Left lung (tissue), 10 donors: ENCODE data around the gene CD101. TPM values are rescaled to one million over a fixed set of nuclear protein-coding genes. Genes with fewer than 3 reads are reported as not detected.

ENCODE experiments used
- ATAC-seq: fragments of 200-7000 bp; cut with Tn5 transposase; one replicate; pipeline ENCODE4 v1.9.1; 2020; ENCODE audit warnings: moderate library complexity
- DNase-seq, 4 donors: peaks; one replicate each; pipeline ENCODE4 v3.0.0-alpha.2; 2013 to 2020
- H3K27ac ChIP-seq, 2 donors: fragments of 200-600 bp; sonication (generic) in 1 of 2; one replicate each; pipeline versions ENCODE4 v1.5.0 to v1.8.0; 2020 to 2021
- H3K27me3 ChIP-seq, 2 donors: fragments of 200-600 bp; sonication (generic) in 1 of 2; one replicate each; pipeline versions ENCODE4 v1.5.0 to v1.8.0; 2020 to 2021
- H3K36me3 ChIP-seq, 2 donors: fragments of 200-600 bp; sonication (generic) in 1 of 2; one replicate each; pipeline versions ENCODE4 v1.5.0 to v1.8.0; 2020 to 2021
- H3K4me1 ChIP-seq, 2 donors: fragments of 200-600 bp; one replicate each; pipeline ENCODE4 v1.8.0; 2021
- H3K4me3 ChIP-seq, 2 donors: fragments of 200-600 bp; sonication (generic) in 1 of 2; one replicate each; pipeline versions ENCODE4 v1.5.0 to v1.8.0; 2020 to 2021; ENCODE audit warnings: mild to moderate bottlenecking in 1 of 2
- H3K9me3 ChIP-seq, 2 donors: fragments of 200-600 bp; sonication (generic) in 1 of 2; one replicate each; pipeline versions ENCODE4 v1.5.0 to v1.8.0; 2020 to 2021
- intact Hi-C, 2 donors: fragments of 100-400 bp; cut with DNase I; formaldehyde crosslinking; loops; one replicate each; pipeline versions ENCODE4 v1.11.2 to v1.14.2; 2022
- polyA plus RNA-seq, 6 donors: library from polyadenylated mRNA; unstranded; fragments of 120-200 nt; gene quantifications; one replicate each; pipeline ENCODE4 v1.2.1, GENCODE V29; 2013; ENCODE audit not compliant: insufficient read length in 6 of 6
- total RNA-seq, 2 donors: library from RNA; stranded (reverse); fragmentation: NEBNext Ultra II Directional; extraction: Animal tissue kit (Norgen Biotek cat#: 25700); gene quantifications; one replicate each; pipeline ENCODE4 v1.2.1, GENCODE V29; 2021
- TF ChIP-seq, protein P1 (sequence below), 2 donors: fragments of 200-600 bp; sonication (generic) in 1 of 2; IDR thresholded peaks; one replicate each; pipeline versions ENCODE4 v1.5.0 to v1.8.0; 2021; ENCODE audit warnings: antibody characterized with exemption in 2 of 2
- donor health status: DM: no; HTN: yes; CAD: no.
- donor health status: DM: no; HTN: no; CAD: no.

Gene CD101
- total and polyA plus RNA-seq, 8 donors: 1.7 to 8.3 (median 2.5) TPM

DNA sequence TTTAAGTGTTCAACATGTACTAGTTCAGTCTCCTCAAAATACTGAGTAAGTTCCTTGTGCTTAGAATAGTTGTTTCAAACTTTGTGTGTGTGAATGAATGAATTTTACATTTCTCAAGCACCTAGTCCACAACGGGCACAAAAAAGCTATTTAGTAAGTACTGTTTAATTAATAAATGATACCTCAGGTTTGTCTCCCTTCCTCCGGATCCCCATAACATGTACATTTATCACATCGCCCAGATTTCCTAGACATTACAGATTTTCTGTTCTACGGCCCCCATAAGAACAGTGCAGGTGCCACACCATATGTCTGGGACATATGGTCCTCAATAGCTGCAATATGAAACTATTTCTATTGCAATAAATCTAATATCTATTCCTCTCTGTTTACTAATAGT is 57.2 kb downstream of the CD101 start:
- Histone ChIP-seq H3K27ac (no peak overlapping the region), H3K4me1 (peaks cover 0 to 14% of the 10 kb centered on the region in 2 donors), H3K36me3 (peaks cover 0 to 3% of the 10 kb centered on the region in 2 donors), H3K4me3 (peak overlapping the region in 1 of 2 donors; percentile 63), H3K27me3 (no peaks in the 10 kb centered on the region), H3K9me3 (no peaks in the 10 kb centered on the region)
- ATAC-seq (no peak), DNase-seq (no peak)
- TF ChIP-seq, protein P1, sequence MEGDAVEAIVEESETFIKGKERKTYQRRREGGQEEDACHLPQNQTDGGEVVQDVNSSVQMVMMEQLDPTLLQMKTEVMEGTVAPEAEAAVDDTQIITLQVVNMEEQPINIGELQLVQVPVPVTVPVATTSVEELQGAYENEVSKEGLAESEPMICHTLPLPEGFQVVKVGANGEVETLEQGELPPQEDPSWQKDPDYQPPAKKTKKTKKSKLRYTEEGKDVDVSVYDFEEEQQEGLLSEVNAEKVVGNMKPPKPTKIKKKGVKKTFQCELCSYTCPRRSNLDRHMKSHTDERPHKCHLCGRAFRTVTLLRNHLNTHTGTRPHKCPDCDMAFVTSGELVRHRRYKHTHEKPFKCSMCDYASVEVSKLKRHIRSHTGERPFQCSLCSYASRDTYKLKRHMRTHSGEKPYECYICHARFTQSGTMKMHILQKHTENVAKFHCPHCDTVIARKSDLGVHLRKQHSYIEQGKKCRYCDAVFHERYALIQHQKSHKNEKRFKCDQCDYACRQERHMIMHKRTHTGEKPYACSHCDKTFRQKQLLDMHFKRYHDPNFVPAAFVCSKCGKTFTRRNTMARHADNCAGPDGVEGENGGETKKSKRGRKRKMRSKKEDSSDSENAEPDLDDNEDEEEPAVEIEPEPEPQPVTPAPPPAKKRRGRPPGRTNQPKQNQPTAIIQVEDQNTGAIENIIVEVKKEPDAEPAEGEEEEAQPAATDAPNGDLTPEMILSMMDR (IDR thresholded peaks at IDR 0.05): no peak
- intact Hi-C loops: loop anchor here in 1 of 2 donors (5.0 kb wide), 1 partner anchor 322 kb away; no protein-coding TSS in a partner anchor

DNA sequence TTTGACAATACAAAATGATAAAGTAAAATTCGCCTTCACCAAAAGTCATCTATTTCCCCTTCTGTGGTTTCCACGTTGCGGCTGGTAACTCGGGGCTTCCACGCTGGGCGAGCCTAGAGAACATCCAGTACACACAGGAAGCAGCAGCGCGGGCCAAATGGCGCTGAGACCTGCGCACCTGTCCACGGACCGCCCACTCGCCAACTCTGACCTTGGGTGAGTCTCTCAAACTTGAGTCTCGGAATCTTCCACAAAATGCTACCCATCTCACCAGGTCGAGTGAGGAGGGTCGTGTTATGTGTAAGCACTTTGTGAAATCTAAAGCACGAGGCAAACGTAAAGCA is 57.7 kb downstream of the CD101 start:
- H3K27me3 ChIP-seq: no peaks in the 10 kb centered on the region
- H3K27ac ChIP-seq: peak overlapping the region in 1 of 2 donors; percentile 73
- peaks cover 0 to 3% of the 10 kb centered on the region in 2 donors for H3K36me3 ChIP-seq
- H3K9me3 ChIP-seq: no peaks in the 10 kb centered on the region
- DNase-seq (peak in 3 of 4 donors; percentile 41 to 87 (median 73)), ATAC-seq (peak; percentile 68)
- peak overlapping the region; percentile 63 to 77 for H3K4me3 ChIP-seq
- TF ChIP-seq, protein P1 (IDR thresholded peaks at IDR 0.05): no peak
- peaks cover 0 to 14% of the 10 kb centered on the region in 2 donors for H3K4me1 ChIP-seq
- intact Hi-C loops: loop anchor here in 1 of 2 donors (5.0 kb wide), 1 partner anchor 322 kb away; no protein-coding TSS in a partner anchor

DNA sequence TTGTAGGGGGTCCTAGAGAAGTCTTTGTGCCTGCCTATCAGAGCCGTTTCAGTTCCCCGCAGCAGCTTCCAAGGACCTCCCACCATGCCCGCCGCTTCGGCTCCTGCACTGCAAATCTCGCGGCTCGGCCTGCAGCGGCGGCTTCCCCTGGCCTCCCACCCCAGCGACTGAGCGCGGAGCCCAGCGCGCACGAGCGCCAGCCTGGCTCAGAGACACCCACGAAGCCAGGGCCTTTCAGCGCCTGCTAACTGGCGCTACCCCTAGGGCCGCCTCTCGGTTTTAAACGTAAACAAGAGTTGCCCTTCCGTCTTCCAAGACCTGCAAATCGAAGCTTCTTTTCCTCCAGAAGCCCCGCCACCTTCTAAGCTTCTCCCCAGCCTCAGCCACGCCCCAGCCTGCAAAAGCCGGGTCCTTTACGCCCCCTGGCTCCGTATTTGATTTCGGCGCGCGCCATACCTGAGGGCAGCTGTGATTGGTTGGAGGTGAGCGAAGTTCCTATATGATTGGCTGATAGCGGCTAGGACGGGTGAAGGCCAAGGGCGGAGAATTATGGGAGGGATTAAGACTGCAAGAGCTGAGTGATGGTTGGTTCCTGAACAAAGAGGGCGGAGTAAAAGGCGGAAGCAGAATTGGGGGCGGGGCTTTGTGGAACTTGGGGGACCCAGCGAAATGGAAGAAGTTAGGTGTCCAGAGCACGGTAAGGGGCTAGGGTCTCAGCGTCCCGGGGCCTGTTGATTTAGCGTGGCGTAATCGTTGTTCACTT is 58.3 kb downstream of the CD101 start, which contains the start of gene TTF2:
Gene TTF2, plus strand, starts transcription at position 649 of the 763 bp plus-strand sequence. Its CDS starts 21 bp downstream, at position 670.
- DNase-seq (peak; percentile 91 to 98 (median 94)), ATAC-seq (peak; percentile 98)
- no peaks in the 10 kb centered on the region for H3K27me3 ChIP-seq
- peaks cover 0 to 14% of the 10 kb centered on the region in 2 donors for H3K4me1 ChIP-seq
- H3K27ac ChIP-seq: peak within 1 kb of the TSS; percentile 41 to 73
- intact Hi-C loops: loop anchor here in 1 of 2 donors (5.0 kb wide), 1 partner anchor 323 kb away; no protein-coding TSS in a partner anchor
- peak within 1 kb of the TSS; percentile 63 to 77 for H3K4me3 ChIP-seq
- no peaks in the 10 kb centered on the region for H3K9me3 ChIP-seq
- H3K36me3 ChIP-seq: peaks cover 0 to 3% of the 10 kb centered on the region in 2 donors
- TF ChIP-seq, protein P1 (IDR thresholded peaks at IDR 0.05): no peak

DNA sequence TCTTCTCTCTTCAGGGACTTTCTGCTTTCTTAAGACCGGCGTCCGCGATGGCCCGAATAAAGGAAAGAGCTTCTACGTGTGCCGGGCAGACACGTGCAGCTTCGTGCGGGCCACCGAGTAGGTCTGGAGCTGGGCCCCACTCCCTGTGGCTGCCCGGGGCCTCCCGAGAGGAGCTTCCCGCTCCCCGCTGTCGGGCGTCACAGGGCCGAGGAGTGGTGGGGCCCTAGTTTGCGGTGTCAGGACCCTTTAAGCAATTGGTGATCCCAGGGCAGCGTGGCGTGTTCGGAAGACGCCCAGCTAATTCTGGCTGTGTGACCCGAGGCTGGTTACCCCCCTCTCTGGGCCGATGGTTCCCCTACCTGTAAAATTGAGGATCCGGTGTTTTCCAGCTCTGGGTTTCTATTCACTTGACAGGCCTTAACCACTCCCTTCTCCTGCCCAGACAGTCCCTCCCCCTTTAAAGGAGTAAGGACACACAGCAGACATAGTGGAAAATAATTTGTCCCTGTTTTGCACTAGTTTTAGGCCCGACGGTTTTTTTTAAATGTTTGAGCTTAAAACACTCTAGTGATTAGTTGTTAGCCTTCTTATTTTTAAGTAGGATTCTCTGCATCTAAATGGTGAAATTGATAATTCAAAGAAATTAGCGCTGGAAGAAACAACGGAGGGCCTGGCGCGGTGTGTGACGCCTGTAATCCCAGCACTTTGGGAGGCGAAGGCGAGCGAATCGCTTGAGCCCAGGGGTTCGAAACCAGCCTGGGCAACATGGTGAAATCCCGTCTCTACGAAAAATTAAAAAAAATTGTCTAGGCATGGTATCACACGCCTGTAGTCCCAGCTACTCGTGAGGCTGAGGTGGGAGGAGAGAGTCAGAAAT is 59.1 kb downstream of the CD101 start:
- Histone ChIP-seq H3K9me3 (no peaks in the 10 kb centered on the region), H3K36me3 (peaks cover 0 to 3% of the 10 kb centered on the region in 2 donors), H3K27me3 (no peaks in the 10 kb centered on the region), H3K4me3 (peak overlapping the region; percentile 63 to 77), H3K27ac (peak overlapping the region; percentile 41 to 73), H3K4me1 (peaks cover 0 to 14% of the 10 kb centered on the region in 2 donors)
- DNase-seq: peak in 2 of 4 donors; percentile 27 to 85
- TF ChIP-seq, protein P1 (IDR thresholded peaks at IDR 0.05): no peak
- peak; percentile 70 for ATAC-seq
- intact Hi-C loops: no loop called here
